GM12892 (cell line): ENCODE results near the gene PCSK9.

Experiments
- POLR2A ChIP-seq: IDR thresholded peaks from 2 replicates; pipeline ENCODE4 v1.6.1; 2011; ENCODE audit warnings: low read depth, low read length, control low read depth
- POLR2AphosphoS5 ChIP-seq: IDR thresholded peaks from 2 replicates; pipeline ENCODE4 v1.6.1; 2011; ENCODE audit warnings: low read depth, low read length, control low read depth

- TF ChIP-seq POLR2A (no peak), POLR2AphosphoS5 (no peak)
These were observed 42.6 kb downstream of the PCSK9 start for GRCh38 chr1:55081905-55082296.
